SK-N-DZ (cell line): ENCODE data around the gene SYT14.
"Not testable (repeated sequence)": the region's sequence is repeated elsewhere in the genome, so short reads cannot be mapped to it uniquely, and the experiment has no call there.

Experiments used
- DNase-seq: peaks from one replicate; pipeline ENCODE4 v3.0.0-alpha.2; 2015; ENCODE audit warnings: low spot score

SYT14 gene

DNA sequence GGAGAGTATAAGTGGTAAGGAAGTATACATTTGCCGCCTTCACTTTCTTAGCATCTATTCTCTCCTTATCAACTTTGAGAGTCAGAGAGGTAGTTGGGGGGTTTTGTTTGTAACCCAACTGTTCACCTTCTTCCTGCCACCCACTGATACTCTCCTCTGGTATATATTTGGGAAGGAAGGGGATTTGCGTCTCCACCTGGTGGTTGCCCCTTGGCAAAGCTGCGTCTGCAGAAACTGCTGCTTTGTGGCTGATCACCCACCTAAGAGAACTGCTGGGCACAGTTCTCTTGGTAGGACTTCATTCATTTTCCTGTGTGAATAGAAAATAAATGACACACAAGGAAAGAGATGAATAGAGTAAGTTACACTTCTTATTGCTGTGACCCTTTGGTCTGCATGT lies 87.0 kb downstream of the SYT14 start:
- no peak for DNase-seq

DNA sequence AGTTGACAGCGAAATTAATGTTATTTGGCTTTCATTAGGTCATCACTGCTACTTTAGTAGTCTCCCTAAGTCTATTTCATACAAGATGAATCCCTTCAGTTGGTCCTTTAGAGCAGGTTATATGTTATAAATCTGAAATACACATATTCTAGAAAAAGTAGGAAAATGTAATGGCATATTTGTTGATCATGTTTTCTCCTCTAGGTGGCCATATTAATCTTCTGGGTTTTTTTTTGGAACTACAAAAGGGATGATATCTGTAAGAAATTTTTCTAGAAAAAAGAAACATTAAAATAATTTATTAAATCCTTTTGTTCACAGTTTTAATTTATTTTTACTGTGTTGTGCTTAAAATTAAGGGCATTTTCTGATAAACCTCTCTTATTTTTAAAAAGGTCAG lies 87.9 kb downstream of the SYT14 start:
- no peak for DNase-seq

DNA sequence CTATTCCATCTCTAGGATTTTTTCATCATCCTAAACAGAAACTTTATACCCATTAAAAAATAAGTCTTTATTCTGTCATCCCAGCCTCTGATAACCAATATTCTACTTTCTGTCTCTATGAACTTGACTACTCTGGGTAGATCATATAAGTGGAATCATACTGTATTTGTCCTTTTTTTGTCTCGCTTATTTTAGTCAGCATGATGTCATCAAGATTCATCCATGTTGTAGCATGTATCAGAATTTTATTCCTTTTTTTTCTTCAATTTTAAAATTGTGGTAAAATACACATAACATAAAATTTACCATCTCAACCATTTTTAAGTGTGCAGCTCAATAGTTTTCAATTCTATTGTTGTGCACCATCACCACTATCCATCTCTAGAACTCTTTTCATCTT lies 90.0 kb downstream of the SYT14 start:
- DNase-seq: no peak

DNA sequence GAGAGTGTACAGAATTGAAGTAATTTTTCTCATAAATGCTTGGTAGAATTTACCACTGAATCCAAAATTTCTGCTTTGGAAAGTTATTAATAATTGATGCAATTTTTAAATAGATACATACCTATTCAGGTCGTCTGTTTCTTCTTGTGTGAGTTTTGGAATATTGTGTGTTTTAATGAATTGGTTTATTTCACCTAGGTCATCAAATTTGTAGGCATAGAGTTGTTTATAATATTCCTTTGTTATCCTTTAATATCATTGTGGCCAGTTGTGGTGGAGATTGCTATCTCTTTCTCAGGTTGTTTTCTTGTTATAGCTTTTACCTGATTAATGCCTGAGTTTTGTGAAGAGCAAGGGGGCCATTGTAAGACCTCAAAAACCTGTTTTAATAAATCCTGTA lies 93.5 kb downstream of the SYT14 start:
- no peak for DNase-seq

DNA sequence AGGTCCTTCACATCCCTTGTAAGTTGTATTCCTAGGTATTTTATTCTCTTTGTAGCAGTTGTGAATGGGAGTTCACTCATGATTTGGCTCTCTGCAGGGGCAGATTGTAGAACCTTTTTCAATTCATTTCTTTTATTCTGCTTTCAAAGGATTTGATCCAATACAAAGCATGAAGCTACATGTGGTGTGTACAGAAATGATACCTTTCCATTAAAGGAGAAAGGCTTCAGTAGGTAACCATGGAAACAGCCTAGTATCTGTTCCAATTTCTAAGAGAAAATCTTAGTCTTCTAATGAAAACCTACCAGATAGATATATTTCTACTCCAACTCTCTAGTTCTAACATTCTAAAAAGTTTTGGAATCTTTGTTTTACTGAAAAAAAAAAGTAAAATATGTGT lies 105.0 kb downstream of the SYT14 start:
- DNase-seq: no peak

DNA sequence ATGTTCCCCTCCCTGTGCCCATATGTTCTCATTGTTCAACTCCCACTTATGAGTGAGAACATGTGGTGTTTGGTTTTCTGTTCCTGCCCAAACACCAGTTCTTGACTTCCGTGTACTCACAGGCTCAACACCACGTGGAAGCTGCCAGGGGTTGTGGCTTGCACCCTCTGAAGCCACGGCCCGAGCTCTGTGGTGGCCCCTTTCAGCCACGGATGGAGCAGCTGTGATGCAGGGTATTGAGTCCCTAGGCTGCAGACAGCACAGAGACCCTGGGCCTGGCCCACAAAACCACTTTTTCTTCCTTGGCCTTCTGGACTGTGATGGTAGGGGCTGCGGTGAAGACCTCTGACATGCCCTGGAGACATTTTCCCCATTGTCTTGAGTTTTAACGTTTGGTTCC lies 111.6 kb downstream of the SYT14 start:
- no peak for DNase-seq

DNA sequence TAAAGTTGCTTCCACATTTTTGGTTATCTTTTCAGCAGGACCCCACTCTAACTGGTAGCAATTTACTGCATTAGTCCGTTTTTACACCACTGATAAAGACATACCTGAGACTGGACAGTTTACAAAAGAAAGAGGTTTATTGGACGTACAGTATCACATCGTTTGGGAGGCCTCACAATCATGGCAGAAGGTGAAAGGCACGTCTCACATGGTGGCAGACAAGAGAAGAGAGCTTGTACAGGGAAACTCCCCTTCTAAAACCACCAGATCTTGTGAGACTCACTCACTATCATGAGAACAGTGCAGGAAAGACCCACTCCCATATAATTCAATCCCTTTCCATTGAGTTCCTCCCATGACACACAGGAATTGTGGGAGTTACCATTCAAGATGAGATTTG lies 112.5 kb downstream of the SYT14 start:
- not testable (repeated sequence) for DNase-seq

DNA sequence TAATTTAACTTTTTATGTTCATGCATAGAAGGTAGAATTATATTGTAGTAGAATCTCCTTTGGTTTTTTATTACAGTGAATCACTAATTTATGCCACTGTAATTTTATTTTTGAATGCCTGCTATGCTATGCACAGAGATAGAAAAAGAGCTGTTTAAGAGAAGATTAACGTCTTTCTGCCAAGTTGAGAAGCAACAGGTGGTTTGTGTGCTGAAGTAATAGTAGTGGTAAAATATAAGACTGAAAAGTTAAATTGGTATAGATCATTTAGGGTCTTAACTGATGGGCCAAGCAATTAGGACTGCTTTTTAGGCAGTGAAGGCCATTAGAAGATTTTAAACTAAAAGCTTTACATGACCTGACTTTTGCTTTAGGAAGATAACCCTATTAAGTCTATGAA lies 115.1 kb downstream of the SYT14 start:
- peak; percentile 3 for DNase-seq

DNA sequence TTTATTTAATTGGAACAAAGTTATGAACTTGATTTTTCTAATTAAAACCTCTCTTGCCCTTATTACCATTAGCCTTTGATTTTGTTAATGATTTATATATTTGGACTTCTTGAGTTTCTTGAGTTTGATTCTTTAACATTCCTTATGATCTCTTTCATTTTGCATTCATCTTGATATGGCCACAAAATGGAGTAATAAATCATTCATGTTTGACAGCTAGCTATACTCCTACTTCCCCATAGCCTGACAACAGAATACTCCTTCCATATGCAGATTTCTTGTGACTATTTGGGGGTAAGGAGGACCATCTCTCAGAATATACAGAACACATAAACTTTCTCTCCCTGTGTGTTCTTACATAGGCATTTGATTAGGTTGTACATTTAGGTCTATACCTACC lies 119.6 kb downstream of the SYT14 start:
- no peak for DNase-seq

DNA sequence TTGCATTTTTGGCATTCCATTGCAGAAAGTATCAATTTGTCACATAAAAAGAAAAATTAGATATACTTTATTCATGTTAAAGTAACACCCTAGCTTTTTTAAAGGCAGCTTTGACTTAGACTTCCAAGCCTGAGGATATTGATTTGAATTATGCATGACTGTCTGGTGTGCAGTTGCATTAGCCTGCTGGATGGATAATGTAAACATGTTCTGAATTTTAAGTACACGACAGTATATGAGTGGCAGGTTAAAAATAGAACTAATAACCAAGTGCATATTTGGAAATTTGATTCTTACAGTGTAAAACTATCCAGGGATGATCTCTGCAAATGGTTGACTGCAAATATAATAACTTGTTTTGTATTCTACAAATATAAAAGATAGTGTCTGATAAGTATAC lies 124.0 kb downstream of the SYT14 start:
- DNase-seq: no peak

DNA sequence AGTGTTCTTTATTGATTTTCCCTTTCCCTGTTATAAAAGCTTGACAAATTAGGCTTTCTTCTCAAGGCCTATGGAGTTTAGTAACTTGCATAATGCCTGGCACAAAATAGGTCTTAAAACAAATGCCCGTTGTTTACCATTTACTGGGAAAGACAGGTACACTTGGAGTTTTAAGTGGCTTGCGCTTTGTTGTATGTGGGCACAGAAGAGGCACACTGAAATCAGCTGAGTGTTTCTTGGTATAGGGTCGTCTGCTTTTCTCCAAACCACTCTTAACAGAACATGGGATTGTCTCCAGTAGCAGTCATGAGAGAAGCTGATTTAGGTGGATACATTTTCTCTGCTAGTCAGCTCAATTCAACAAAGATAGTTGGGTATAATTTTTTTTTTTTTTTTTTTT lies 132.5 kb downstream of the SYT14 start:
- DNase-seq: no peak

DNA sequence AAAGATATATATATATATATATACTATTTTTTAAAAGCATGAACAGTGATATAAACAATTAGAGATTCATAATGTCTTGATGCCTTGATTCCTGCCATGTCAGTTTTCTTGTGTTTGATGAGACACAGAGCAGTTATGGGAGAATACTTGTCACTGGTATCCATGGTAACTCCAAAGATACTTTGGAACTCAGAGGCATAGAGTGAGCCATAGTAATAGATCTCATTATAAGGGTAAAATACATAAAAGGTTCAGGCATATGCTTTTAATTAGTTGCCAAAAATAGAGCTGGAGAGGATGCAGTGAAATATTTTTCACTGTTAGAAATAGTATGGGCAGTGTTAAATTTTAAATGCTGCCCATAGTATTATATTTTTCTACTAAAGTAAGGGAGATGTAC lies 134.1 kb downstream of the SYT14 start:
- DNase-seq: peak; percentile 60

DNA sequence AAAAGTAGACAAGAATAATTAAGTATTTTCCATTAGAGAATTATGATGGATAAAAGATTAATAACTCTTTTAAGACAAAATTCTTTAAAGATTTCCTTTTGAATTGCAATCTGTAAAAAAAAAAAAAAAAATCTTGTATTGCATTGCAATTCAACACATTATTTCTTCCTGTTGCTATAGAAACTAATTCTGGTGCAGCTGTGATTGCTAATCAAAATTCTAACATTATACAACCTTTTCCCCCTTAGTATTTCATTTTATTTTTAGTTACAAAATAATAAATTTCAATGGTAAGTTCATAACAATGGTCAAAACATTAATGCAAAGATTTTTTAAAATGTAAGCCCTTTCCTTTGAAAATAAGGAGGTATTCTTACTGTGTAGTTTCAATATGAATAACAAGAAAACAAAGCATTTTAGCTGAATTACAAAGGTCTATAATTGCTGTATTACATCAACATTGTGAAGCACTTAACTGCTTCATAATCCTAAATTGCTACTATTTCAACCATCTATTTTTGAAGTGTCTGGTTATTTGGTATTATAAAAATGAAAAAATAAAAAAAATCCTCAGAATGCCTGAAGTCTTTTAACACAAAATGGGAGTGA lies 135.0 kb downstream of the SYT14 start:
- DNase-seq: no peak

DNA sequence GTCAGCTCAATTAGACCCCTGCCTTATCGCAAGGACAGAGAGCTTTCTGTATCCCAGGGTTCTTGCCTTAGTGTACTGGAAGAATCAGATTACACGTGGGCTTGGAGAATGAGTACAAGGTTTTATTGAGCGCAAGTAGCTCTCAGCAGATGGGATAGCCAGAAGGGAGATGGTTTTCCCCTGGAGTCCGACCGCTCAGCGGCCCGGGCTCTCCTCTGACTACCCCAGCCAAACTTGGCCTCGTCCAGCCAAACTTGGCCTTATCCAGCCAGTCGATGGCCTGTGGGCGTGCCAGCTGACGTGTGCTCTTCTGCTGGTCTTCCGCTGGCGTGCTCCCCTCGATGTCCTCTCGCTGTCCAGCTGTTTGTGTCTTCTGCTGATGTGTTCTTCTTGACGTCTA lies 136.9 kb downstream of the SYT14 start:
- no peak for DNase-seq

DNA sequence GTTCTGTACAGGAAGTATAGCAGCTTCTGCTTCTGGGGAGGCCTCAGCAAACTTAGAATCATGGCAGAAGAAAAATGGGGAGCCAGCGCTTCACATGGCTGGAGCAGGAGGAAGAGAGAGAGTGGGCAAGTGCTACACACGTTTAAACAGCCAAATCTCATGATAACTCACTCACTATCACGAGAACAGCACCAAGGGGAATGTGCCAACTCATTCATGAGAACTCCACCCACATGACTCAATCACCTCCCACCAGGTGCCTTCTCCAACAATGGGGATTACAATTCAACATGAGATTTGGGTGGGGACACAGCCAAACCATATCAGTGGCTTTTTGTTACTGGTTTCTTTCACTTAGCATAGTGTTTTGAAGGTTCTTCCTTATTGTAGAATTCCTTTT lies 138.6 kb downstream of the SYT14 start:
- DNase-seq: no peak

DNA sequence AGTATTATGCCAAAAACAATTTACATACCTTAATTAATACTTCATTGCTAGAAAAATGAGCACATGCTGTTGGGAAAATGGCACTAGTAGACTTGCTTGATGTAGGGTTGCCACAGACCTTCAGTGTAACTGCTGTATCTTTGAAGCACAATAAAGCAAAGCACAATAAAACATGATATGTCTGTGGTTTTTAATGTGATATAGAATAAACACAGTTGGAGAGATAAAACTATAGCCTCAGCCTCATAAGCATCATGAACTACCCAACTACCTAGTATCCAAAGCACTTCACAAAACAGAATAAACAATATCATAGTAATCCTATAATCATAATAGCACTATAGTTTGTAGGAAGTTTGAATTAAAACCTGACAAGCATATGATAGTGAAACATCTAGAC lies 143.5 kb downstream of the SYT14 start:
- no peak for DNase-seq

DNA sequence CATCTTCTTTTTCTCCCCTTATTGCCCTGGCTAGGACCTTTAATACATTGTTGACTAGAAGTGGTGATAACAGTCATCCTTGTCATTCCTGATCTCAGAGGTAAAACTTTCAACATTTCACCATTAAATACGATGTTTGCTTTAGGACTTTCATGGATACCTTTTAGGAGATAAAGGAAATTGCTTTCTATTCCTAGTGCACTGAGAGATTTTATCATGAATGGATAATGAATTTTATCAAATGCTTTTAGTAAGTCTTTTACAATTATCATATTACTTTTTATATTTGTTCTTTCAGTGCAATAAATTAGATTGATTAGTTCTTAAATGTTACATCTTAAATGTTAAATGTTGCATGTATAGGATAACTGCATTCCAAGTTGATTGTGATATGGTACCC lies 147.3 kb downstream of the SYT14 start:
- no peak for DNase-seq

DNA sequence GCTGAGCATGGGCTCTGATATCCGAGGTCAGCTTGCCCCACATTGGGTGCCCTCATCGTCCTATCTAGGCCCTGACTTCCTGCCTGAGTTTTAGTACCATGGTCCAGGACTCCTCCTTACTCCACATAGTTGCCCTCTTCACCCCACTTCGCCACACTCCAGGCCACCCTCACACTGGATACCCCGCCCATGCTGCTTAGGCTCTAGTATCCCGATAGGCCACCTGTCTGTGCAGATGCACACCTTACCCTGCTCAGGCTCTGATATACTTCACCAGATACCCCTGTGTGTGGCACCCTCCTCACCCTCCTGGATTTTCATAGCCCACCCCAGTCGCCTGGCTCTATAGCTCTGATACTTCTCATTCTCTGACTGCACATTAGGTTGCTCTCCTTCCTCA lies 149.0 kb downstream of the SYT14 start:
- DNase-seq: no peak

DNA sequence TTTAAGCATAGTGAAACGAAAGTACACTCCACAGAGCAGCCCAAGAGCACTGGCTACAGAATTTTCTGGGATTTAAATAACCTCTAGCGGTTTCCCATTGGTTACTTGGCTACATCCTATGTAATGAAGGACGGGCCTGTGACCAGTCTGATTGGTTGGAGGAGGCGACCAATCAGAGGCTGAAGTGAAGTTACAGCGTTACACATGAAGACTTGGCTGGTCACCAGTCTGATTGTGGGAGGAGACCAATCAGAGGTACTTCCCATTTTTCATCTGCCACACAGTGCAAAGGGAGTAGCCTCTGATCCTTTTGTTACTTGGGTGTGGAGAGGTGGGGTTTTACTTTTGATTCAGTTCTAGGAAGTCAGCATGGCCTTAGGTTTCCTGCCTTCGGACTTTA lies 151.8 kb downstream of the SYT14 start:
- DNase-seq: no peak

DNA sequence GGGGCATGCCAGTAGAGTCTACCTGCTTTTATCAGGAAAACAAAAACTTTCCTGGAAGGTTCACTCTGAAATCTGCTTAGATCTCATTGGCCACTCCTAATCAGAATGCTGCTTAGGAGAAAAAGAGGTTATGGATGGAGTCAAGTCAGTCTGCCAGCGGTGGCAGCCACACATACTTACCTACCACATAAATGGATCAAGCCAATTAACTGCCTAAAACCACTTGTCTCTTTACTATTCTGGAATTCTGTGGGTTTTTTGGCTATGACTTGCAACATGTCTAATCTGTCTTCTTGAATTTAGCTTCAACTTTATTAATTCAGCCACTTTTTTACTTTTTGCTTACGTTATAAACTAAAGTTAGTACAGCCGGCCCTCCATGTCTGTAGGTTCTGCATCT lies 154.3 kb downstream of the SYT14 start:
- DNase-seq: no peak

DNA sequence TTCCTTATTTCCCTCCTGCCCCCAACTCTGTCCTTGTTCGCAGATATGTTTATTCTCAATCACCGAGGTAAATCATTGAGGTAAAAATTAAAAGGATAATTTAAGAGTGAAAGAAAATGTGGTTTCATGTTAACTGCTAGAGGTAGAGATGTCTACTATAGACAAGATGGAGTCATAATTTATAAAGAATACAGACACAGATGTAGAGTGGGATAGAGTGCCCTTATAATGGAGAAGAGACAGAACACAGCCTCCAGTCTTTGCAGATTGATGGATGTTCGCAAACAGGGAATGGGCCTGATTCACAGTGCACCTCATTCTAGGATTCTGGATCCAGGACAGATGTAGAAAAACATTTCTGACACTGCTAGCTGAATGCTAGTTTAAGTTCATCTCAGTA lies 155.4 kb downstream of the SYT14 start:
- DNase-seq: peak; percentile 71

DNA sequence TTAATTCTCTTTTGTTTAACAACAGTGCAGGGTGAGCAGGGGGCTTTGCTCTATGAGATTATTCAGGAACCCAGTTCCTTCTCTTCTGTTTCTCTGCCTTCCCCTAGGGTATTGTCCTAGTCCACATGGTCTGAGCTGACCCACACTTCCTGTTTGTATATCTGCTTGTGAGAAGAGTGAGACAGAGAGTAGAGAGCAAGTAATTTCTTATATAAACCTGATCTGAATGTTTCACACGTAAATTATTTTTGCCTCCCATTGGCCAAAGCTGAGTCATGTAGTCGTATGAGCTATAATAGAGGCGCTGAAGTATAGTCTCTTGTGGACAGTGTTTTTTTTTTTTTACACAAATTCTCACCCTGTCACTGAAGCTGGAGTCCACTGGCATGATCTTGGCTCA lies 160.3 kb downstream of the SYT14 start:
- DNase-seq: no peak

DNA sequence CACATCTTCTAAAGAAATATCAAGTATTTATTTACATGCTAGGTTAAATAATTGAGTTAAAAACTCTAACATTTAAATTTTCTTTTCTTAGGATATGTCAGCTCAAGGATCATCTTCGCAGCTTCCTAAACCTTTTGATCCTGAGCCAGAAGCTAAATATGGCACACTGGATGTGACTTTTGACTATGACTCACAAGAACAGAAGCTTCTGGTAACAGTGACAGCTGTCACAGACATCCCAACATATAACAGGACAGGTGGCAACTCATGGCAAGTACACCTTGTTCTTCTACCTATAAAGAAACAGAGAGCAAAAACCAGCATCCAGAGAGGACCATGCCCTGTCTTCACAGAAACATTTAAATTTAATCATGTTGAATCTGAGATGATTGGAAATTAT lies 161.9 kb downstream of the SYT14 start:
- no peak for DNase-seq

DNA sequence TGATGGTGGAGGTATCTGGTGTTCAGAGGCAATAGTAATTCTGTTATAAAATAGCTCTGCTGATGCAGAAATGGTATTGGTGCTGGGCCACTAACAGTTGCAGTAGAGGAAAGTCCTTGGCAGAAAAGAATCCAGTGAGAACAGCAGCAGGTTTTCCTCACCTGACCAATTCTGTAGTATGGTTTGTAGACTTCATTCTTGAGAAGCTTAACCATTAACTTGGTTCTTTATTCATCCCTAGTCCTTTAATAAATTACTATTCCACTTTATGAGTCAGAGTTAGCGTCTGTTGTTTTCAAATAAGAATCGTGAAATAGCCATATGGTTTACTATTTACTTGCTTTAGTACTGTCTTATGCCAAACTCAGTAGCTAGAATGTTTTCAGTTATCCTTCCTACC lies 166.1 kb downstream of the SYT14 start:
- no peak for DNase-seq

DNA sequence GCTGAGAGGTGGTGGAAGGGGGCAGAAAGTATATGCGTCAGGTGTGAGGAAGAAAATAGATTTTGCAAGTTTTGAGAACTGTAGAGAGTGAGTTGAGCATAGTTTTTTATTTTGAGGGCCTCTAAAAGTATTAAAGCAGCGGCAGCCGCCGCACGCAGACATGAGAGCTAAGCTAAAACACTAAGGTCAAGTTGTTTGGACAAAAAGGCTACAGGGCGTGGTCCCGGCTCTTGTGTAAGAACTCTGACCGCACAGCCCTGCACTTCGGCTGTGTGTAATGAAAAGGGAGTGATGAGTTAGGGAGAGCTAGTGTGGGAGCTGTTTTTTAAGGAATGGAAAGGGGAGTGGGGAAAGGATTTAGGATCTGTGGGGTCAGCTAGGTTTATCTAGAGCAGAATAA lies 174.9 kb downstream of the SYT14 start:
- DNase-seq: not testable (repeated sequence)
